ENCODE results near the gene C6orf52. TPM values are rescaled to one million over a fixed set of nuclear protein-coding genes. Genes with fewer than 3 reads are reported as not detected.

C6orf52 gene
- polyA plus RNA-seq, 1 donor, result 12.7 TPM

DNA sequence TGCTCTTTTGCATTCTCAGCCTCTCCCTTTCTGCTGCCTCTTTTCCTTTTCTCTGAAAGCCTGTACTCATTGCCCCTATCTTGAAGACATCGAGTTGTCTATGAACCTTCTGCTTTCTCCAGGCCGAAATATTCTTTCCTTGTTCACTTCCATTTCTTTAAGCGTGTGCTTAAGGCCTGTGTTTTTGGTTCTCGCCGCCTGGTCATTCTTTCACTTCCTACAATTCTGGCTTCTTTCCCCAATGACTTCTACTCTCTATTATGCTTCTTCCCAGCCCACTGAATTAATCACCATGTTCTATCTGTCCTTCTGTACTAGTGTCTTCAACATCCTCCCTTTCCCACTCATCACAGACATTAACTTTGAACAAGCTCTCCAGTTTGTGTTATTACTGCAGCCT, 69.6 kb downstream of the C6orf52 start:
- Histone ChIP-seq H3K27me3 (ENCODE audit: control insufficient read depth, insufficient read depth, low read length) (no peaks in the 10 kb centered on the region), H3K9me3 (ENCODE audit: control insufficient read depth, low read depth, low read length) (no peaks in the 10 kb centered on the region), H3K4me3 (ENCODE audit: low read length) (no peak overlapping the region), H3K36me3 (ENCODE audit: control insufficient read depth, insufficient read depth, low read length) (peaks cover 36% of the 10 kb centered on the region), H3K4me1 (ENCODE audit: control insufficient read depth, insufficient read depth, low read length) (no peaks in the 10 kb centered on the region), H3K27ac (ENCODE audit: low read length) (no peak overlapping the region)
- WGBS (ENCODE audit: insufficient coverage, low lambda C conversion rate), result 100% methylated on average over 5 of the region's 5 CpGs
- no peak for DNase-seq

DNA sequence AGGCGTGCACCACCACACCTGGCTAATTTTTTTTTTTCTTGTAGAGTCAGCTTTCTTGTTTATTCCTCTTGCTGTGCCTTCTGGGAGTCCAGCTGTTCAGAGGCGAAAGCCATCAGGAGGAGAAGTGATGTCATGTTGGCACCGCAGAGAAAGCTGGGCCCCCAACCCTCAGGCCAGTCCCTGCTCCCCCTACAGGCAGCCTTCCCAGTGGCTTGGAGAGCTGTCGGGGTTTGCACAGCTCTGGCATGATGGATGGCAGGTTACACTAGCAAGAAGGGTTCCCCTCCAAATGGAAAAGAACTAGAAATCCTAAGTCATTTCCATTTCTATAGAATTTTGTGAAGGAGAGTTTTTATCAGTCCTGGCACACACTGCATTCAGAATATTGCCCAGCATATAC, 72.6 kb downstream of the C6orf52 start:
- H3K27ac ChIP-seq (ENCODE audit: low read length), result no peak overlapping the region
- H3K4me3 ChIP-seq (ENCODE audit: low read length), result no peak overlapping the region
- H3K27me3 ChIP-seq (ENCODE audit: control insufficient read depth, insufficient read depth, low read length), result no peaks in the 10 kb centered on the region
- no peaks in the 10 kb centered on the region for H3K4me1 ChIP-seq (ENCODE audit: control insufficient read depth, insufficient read depth, low read length)
- peaks cover 27% of the 10 kb centered on the region for H3K36me3 ChIP-seq (ENCODE audit: control insufficient read depth, insufficient read depth, low read length)
- H3K9me3 ChIP-seq (ENCODE audit: control insufficient read depth, low read depth, low read length), result peaks cover 3% of the 10 kb centered on the region
- WGBS (ENCODE audit: insufficient coverage, low lambda C conversion rate), result no CpG with 5 or more reads among the region's 4 CpGs
- no peak for DNase-seq

Other genes starting within 250 kb of the C6orf52 start
- 40.0 TPM for gene GCNT2, start 173.3 kb downstream of the C6orf52 start, polyA plus RNA-seq
- gene PAK1IP1, start 356 bp upstream of the C6orf52 start, polyA plus RNA-seq, result 15.2 TPM
- gene TMEM14C, start 28.5 kb upstream of the C6orf52 start, polyA plus RNA-seq, result 144 TPM
- 78.4 TPM for gene TMEM14B, start 53.2 kb upstream of the C6orf52 start, polyA plus RNA-seq
- 0.36 TPM for gene MAK, start 143.9 kb upstream of the C6orf52 start, polyA plus RNA-seq
- not detected for gene GCM2, start 187.4 kb upstream of the C6orf52 start, polyA plus RNA-seq
- 1.4 TPM for gene SYCP2L, start 192.4 kb upstream of the C6orf52 start, polyA plus RNA-seq

Data from large intestine (tissue), 3 donors.